Measurements from ENCODE around the gene RBM11.

The RBM11 gene

GRCh38 chr21:14271641-14272040 lies 55.7 kb downstream of the RBM11 start:
- DNase-seq, result no peak

DNA sequence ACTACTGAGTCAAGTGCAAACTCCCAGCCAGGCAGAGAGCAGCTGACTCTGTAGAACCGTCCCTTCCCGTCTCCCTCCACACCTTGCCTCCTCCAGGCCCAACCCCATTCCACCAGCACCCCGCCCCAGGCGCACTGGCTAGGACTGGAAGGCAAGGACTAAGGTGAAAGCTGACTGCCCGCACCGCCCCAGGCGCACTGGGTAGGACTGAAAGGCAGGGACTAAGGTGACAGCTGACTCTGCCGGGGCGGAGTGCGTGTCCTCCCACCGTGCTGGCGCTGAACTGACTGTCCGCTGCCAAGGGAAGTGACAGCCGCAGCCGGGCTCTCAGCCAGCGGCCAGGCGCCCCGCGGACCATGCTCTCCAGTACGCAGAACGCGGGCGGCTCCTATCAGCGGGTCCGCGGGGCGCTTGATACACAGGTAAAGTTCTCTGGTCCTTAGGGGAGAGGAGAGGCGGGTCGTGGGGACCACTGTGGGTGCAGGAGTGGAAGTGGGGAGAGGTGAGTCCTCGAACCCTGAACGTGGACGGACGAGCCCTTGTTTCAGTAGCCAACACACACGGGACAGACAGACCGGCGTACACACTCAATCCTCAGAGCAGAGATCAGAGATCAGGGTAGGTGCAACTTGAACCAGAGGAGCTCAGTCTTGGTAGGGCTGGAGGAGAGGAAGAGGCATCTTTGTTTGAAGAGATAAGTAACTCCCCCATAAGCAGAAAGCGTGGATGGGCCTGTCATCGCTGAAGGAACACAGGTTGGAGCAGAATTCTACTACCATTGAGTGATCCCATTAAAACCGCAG lies 58.0 kb downstream of the RBM11 start:
- no peak for DNase-seq

DNA sequence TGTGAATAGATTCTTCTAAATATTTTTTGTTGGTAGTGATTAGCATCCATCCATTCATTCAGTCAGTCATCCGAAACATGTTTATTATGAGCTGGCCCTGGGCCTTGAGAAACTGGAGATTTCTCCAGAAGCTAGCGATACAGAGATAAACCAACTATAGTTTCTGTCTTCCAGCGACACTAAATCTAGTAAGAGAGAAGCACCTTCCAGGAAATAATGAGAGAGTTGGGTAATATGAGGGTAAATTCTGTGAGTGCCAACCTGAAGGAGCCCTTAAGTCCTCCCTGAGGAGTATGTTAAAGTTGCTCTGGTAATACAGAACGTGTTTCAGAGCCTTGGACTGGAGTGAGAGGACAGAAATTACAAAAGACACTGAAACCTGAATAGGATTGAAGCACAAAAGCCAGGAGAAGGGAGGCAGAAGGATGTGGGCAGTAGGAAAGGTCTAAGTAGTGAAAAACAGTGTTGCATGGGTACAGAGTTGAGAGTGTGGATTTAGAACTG lies 59.8 kb downstream of the RBM11 start:
- no peak for DNase-seq

Measured in CD4-positive, alpha-beta T cell treated with Interleukin-17A for 4 hours (primary cell).